ENCODE results near the gene PLXNA4.

PLXNA4 gene

DNA sequence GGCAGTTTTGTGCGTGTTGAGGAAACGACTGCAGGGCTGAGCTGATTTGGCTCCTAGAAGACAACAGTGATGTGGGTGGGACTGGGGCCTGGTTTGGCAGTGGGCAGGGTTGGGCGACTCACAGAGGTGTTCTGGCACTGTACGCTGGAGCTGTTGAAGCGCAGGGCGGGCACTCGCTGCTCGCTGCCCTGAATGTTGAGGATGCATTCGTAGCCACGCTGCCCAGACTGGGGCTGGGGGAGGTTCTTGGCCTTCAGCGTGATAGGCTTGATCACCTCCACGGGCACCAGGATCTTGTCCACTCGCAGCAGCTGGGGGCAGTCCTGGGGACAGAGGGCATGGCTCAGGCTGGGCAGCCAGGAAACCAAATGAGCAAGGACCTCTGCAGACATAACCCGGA lies 365.4 kb downstream of the PLXNA4 start:
- H3K36me3 Mint-ChIP-seq, result no peaks in the 10 kb centered on the region
- no peak overlapping the region for H3K4me3 Mint-ChIP-seq
- no peak for ATAC-seq
- DNase-seq (ENCODE audit: low spot score in 2 of 2), result no peak
- no peaks in the 10 kb centered on the region for H3K4me1 Mint-ChIP-seq
- H3K9me3 Mint-ChIP-seq, result no peaks in the 10 kb centered on the region
- H3K27ac Mint-ChIP-seq, result no peak overlapping the region

DNA sequence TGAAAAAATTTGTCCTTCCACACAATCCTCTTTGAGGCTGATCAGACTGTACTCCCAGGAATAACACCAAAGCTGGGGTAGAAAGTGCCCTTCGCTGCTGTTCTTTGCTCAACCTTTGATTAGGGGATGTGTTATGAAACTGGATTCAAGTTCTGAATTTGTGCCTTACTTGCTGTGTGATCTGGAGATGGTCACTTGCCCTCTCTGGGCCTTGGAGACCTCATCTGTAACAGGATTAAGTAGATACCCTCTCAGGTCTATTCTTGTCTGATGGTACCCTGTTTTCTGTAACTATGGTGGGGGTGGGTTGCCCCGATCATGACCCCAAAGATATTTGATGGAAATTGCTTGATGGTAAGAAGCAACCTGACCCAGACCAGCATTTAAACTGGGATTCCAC lies 368.5 kb downstream of the PLXNA4 start:
- no peaks in the 10 kb centered on the region for H3K4me1 Mint-ChIP-seq
- DNase-seq (ENCODE audit: low spot score in 2 of 2) (no peak), ATAC-seq (no peak)
- H3K4me3 Mint-ChIP-seq, result no peak overlapping the region
- H3K36me3 Mint-ChIP-seq, result no peaks in the 10 kb centered on the region
- H3K9me3 Mint-ChIP-seq, result no peaks in the 10 kb centered on the region
- no peak overlapping the region for H3K27ac Mint-ChIP-seq

DNA sequence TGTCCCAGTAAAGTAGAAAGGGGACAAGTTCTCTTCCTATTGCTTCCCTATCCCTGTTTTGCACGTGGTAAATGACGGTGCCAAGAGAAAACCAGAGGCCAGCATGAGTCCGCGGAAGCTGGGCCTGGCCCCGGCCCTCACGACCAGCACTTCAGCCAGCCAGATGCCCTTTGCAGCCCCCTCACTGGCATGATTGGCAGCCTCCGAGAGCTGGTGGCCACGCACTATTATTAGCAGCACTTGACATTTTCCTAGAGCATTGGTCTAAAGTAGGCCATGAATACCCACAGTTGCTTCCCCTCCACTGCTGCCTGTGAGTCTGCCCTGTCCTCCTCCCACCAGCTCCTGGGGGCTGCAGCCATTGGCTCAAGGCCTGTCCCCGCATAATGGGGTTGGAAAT lies 369.1 kb downstream of the PLXNA4 start:
- Mint-ChIP-seq H3K4me3 (no peak overlapping the region), H3K9me3 (no peaks in the 10 kb centered on the region), H3K4me1 (no peaks in the 10 kb centered on the region), H3K36me3 (no peaks in the 10 kb centered on the region), H3K27ac (no peak overlapping the region)
- DNase-seq (ENCODE audit: low spot score in 2 of 2) (no peak), ATAC-seq (no peak)

DNA sequence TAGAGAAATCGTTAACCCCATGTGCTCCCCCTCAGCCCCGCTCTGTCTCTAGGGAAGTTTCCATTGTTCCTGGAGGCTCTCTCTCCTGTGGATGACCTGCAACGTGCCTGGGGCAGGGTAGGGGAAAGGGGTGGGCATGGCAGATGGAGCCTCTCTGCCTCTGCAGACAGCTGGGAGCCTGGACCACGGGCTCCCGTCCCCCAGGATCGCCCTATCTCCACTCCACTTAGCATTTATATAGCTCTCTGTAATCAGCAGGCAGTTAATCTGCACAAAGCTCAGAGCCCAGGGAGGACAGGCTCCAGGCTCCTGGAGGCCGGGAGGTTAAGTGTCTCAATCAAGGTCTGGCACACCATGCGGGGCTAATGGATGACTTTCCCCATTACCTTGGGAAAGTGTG lies 369.7 kb downstream of the PLXNA4 start:
- Mint-ChIP-seq H3K4me3 (no peak overlapping the region), H3K9me3 (no peaks in the 10 kb centered on the region), H3K27ac (no peak overlapping the region), H3K4me1 (no peaks in the 10 kb centered on the region), H3K36me3 (no peaks in the 10 kb centered on the region)
- DNase-seq (ENCODE audit: low spot score in 2 of 2), result no peak
- ATAC-seq, result no peak

DNA sequence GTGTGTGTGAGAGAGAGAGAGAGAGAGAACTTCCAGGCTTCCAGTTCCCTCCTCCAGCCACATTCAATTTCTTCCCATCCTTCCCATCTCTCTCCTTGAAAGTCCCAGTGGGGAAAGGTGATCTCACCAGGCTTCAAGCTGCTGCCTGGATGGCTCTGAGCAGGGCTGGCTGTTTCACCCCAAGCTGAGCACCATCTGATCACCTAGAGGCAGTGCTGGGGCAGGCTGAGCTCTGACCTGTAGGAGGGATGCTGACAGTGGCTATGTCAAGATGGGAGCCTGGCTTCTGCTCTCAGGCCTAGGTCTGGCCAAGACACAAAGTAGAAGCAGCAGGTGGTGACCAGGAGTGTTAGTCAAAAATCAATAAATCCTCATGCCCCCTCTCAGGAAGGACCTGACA lies 370.8 kb downstream of the PLXNA4 start:
- no peaks in the 10 kb centered on the region for H3K9me3 Mint-ChIP-seq
- DNase-seq (ENCODE audit: low spot score in 2 of 2) (no peak), ATAC-seq (no peak)
- no peak overlapping the region for H3K4me3 Mint-ChIP-seq
- no peaks in the 10 kb centered on the region for H3K36me3 Mint-ChIP-seq
- H3K27ac Mint-ChIP-seq, result no peak overlapping the region
- no peaks in the 10 kb centered on the region for H3K4me1 Mint-ChIP-seq

DNA sequence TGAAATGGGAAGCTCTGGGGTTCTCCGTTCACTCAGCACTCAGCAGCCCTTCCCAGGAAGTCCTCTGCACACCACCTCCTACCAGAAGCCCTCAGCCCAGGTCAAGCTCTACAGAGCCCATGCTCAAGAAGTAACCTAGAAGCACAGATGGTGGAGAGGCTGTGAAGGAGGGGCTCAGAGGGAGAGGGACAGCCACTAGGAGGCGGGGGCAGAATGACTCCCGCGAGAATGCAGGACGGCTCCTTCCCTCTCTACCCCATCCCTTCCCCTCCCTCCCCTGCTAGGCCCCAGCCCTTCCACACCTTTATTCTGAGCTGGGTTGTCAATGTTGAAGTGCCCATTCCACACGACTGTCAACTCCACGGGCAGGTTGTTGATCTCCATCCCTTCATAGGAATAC lies 373.2 kb downstream of the PLXNA4 start:
- no peaks in the 10 kb centered on the region for H3K9me3 Mint-ChIP-seq
- H3K36me3 Mint-ChIP-seq, result no peaks in the 10 kb centered on the region
- DNase-seq (ENCODE audit: low spot score in 2 of 2), result no peak
- H3K4me1 Mint-ChIP-seq, result no peaks in the 10 kb centered on the region
- no peak for ATAC-seq
- H3K27ac Mint-ChIP-seq, result no peak overlapping the region
- no peak overlapping the region for H3K4me3 Mint-ChIP-seq

DNA sequence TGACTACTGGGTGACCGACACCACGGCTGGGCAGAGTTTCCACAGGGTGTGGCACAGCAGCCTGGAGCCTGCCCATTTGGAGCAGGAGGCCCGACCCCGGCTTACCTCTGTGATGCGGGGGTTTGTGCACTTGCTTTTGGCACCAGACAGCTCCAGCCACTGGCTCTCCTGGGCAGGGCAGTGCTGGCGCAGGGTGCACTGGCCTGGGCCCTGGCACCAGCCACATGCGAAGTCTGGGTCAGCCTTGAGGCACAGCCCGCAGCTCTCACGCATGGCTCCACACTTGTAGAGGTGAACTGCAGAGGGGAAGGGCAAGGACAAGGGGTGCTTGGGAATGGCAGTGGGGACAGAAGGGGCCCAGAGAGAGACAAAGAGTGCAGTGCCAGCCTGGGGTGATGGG lies 373.7 kb downstream of the PLXNA4 start:
- Mint-ChIP-seq H3K36me3 (no peaks in the 10 kb centered on the region), H3K9me3 (no peaks in the 10 kb centered on the region), H3K4me3 (no peak overlapping the region), H3K27ac (no peak overlapping the region), H3K4me1 (no peaks in the 10 kb centered on the region)
- ATAC-seq, result no peak
- no peak for DNase-seq (ENCODE audit: low spot score in 2 of 2)

DNA sequence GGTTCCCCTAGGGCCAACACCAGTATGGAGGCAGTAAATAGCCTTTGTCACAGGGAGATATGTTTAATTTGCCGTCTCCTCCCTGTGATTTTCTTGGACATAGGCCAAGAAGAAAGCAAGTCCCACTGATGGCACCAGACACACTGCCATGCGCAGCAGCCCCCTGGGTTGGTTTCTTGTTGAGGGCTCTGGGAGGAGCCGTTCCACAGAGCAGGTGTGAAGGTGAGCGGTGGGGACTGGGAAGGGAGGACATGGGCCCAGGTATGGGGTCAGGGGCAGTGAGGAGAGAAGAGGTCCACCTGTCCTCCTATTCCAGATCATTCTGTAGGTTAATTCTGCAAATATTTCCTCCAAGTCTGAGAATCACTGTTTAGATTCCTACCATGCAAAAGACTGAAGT lies 376.1 kb downstream of the PLXNA4 start:
- H3K27ac Mint-ChIP-seq, result no peak overlapping the region
- no peak for ATAC-seq
- no peaks in the 10 kb centered on the region for H3K36me3 Mint-ChIP-seq

DNA sequence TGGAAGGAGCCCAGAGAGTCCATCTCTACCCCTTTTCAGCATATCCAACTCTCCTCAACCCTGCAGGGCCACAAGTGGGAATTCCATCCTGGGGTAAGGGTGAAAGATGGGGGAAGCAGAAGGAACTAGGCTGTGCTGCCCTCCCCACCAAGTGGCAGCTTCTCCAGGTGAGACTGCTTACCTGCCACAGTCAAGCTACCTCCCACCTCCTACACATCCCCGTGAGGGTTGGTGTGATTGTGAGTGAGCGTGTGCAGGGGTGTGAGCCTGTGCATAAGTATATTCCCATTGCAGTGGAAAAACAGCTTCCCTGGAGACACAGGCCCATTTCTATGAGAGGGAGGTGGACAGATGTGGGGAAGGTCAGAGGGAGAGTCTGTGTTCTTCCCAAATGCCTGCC lies 376.6 kb downstream of the PLXNA4 start:
- Mint-ChIP-seq H3K27ac (no peak overlapping the region), H3K9me3 (no peaks in the 10 kb centered on the region), H3K36me3 (no peaks in the 10 kb centered on the region), H3K4me1 (no peaks in the 10 kb centered on the region), H3K4me3 (no peak overlapping the region)
- ATAC-seq (no peak), DNase-seq (ENCODE audit: low spot score in 2 of 2) (no peak)

More for the DNA sequence above, 376.1 kb downstream of the PLXNA4 start:
- DNase-seq (ENCODE audit: low spot score in 2 of 2), result no peak
- H3K4me3 Mint-ChIP-seq, result no peak overlapping the region
- no peaks in the 10 kb centered on the region for H3K9me3 Mint-ChIP-seq
- no peaks in the 10 kb centered on the region for H3K4me1 Mint-ChIP-seq

DNA sequence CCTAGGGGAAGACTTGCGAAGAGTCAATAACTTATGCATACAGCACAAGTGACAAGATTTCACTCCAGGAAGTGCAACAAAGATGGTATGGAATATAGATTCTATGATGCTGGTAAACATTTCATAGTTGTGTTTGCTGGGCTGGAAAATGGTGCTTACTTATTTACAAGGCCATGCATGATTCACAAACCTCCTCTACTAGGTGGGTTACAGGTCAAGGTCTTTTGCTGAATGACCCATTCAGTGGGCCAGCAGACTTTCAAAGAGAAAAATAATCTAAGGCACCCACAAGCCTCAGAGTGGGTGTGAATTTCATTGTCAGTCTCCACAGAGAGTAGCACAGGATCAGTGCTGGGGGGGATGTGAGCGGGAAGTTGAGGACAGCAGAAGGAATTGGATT lies 378.5 kb downstream of the PLXNA4 start:
- no peaks in the 10 kb centered on the region for H3K36me3 Mint-ChIP-seq
- ATAC-seq (no peak), DNase-seq (ENCODE audit: low spot score in 2 of 2) (no peak)
- H3K27ac Mint-ChIP-seq, result no peak overlapping the region
- no peak overlapping the region for H3K4me3 Mint-ChIP-seq
- H3K4me1 Mint-ChIP-seq, result no peaks in the 10 kb centered on the region
- H3K9me3 Mint-ChIP-seq, result no peaks in the 10 kb centered on the region

DNA sequence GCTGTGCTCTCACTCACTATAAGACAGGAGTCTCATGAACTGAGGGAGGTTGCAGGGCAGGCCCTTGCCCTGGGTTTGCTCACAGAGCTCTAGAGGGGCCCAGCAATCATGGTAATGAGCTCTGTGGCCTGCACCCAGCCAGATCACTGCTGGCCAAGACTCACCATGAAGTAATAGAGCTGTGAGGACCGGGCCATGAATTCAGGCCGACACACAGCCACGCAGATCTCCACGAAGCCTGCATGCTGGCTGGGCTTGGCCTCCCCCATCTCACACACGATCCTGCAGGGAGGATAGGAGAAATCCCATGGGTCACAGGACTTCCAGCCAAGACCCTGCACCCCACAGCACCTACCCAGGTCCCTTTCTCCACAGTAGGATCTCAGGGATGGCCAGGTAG lies 382.4 kb downstream of the PLXNA4 start:
- Mint-ChIP-seq H3K4me3 (no peak overlapping the region), H3K27ac (no peak overlapping the region), H3K36me3 (no peaks in the 10 kb centered on the region), H3K9me3 (no peaks in the 10 kb centered on the region), H3K4me1 (no peaks in the 10 kb centered on the region)
- ATAC-seq (no peak), DNase-seq (ENCODE audit: low spot score in 2 of 2) (no peak)

DNA sequence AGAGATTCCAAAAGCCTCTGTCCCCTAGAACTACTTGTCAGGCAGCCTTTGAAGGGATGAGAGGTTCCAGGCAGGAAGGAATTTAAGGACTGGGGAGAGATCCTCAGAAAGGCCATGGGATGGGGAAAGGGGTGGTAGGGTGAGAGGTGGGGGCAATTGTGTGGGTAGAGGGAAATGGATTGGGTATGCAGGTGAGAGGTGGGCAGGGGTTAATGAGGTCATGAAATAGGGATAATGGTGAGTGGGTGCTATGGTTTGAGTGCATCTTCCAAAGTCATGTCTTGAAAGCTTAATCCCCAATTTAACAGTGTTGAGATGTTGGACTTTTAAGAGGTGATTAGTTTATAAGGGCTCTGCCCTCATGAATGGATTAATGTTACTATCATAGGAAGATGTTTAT lies 383.5 kb downstream of the PLXNA4 start:
- Mint-ChIP-seq H3K4me3 (no peak overlapping the region), H3K36me3 (no peaks in the 10 kb centered on the region), H3K9me3 (no peaks in the 10 kb centered on the region), H3K27ac (no peak overlapping the region), H3K4me1 (no peaks in the 10 kb centered on the region)
- DNase-seq (ENCODE audit: low spot score in 2 of 2), result no peak
- no peak for ATAC-seq

DNA sequence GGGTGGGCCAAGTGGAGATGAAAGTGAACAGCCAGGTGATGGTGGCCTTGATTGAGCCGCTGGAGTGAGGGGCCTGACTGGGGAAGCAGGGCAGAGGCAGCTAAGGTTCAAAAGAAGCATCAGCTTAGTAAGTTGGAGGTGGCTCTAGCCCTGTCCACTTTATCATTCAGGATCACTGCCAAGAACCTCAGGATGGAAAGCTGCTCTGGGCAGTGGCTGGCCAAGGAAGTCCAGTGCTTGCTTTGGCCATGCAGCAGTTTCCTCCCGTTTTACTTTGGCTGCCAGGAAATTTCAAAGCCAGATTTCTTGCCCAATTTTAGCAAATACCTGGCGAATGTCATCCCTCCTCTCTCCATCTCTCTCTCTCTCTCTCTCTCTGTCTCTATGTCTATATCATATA lies 384.9 kb downstream of the PLXNA4 start:
- H3K36me3 Mint-ChIP-seq, result no peaks in the 10 kb centered on the region
- no peak overlapping the region for H3K27ac Mint-ChIP-seq
- no peak overlapping the region for H3K4me3 Mint-ChIP-seq
- DNase-seq (ENCODE audit: low spot score in 2 of 2) (no peak), ATAC-seq (no peak)
- no peaks in the 10 kb centered on the region for H3K4me1 Mint-ChIP-seq
- peaks cover 4% of the 10 kb centered on the region for H3K9me3 Mint-ChIP-seq

DNA sequence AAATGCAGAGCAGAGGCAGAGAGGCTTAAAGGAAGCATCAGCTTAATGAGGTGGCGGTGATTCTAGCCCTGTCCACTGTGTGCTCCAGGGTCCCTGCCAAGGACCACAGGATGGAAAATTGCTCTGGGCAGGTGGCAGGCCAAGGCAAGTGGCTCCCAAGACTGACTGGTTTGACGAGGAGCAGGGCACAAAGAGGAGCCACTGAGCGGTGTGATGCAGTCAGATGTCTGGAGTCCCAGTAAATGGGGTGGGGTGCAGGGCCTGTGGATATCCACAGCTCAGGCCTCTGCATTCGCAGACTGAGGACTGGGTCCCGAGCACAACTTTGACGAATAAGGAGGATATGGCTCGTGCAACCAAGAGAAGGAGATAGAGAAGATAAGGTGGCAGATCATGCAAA lies 385.6 kb downstream of the PLXNA4 start:
- no peaks in the 10 kb centered on the region for H3K36me3 Mint-ChIP-seq
- no peak overlapping the region for H3K4me3 Mint-ChIP-seq
- DNase-seq (ENCODE audit: low spot score in 2 of 2) (no peak), ATAC-seq (no peak)
- peaks cover 4% of the 10 kb centered on the region for H3K9me3 Mint-ChIP-seq
- H3K27ac Mint-ChIP-seq, result no peak overlapping the region
- H3K4me1 Mint-ChIP-seq, result no peaks in the 10 kb centered on the region

DNA sequence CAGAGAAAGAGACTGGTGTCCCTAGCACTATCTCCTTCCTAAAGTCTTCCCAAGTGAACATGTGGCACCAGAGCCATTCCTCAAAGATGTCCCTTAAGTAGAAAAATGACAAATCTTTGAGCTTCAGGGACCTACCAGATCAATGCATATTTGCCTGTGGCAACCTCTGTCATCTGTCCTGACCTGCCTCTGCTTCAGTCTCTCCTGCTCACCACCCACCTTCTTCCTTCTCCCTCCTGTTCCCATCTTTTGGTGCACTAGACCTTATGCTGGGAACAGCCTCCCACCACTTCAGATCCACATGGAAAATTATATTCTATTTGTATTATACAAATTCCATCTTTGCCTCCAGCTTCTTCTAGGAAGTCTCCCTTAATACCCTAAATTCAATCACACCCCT lies 386.4 kb downstream of the PLXNA4 start:
- no peak overlapping the region for H3K27ac Mint-ChIP-seq
- ATAC-seq (no peak), DNase-seq (ENCODE audit: low spot score in 2 of 2) (no peak)
- H3K4me1 Mint-ChIP-seq, result no peaks in the 10 kb centered on the region
- H3K36me3 Mint-ChIP-seq, result no peaks in the 10 kb centered on the region
- H3K4me3 Mint-ChIP-seq, result no peak overlapping the region
- H3K9me3 Mint-ChIP-seq, result peaks cover 4% of the 10 kb centered on the region

DNA sequence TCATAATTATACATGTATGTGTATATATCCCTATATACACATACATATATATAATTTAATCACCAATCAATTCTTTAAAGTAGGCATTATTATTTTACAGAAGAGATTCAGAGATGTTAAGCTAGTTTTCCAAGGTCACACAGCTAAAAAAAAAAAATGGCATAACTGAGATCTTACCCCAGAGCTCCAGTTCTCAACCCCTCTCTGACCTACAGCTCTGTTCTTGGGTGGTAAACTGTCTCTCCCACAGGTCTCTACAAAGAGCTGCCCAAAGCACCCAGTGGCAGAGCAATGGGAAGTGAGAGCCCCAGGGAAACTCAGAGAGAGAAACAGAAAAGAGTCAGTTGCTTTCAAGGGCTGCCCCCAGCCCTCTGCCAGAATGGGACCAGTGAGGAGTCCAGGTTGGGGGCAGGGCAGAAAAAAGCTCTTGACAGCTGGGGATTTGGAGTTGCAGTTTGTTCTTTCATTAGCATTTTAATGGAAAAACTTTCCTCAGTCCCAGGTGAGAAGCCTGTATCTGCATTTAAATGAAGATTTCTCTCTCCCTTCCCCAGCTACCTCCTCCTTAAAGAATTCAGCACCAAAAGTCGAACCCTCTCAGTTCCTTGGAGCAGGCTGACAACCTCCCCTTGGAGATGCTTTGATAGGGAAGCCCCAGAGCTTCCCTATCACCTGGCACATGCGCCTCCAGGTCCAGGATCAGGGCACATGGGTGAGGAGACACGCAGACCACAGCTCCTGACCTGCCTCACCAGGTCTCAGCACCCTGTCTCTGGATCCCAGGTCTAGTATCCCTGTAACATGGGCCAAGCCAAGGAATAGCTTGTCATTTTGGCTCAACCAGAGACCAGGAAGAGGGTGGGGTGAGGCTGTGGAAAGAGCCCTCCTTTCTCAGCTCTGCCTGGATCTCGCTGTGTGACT lies 388.1 kb downstream of the PLXNA4 start:
- no peak for DNase-seq (ENCODE audit: low spot score in 2 of 2)
- Mint-ChIP-seq H3K4me3 (no peak overlapping the region), H3K27ac (no peak overlapping the region), H3K4me1 (no peaks in the 10 kb centered on the region), H3K36me3 (no peaks in the 10 kb centered on the region), H3K9me3 (peaks cover 4% of the 10 kb centered on the region)
- ATAC-seq, result no peak

DNA sequence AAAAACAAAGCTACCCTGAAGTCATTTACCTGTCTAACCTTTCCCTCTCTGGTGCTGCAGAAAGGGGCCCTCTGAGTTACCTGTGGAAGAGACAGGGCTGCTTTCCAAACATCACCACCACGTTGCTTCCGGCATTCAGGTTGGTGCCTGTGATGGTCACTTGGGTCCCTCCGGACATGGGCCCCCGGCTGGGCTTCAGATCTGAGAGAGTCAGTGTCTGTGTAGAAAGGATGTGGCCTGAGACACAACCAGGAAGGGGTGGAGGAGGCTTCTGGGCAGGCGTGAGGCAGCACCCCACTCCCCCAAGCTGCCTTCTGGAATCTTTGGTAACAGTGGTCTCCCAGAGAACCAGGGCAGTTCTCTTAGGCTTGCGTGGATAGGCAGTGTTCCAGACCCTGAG lies 388.9 kb downstream of the PLXNA4 start:
- ATAC-seq, result no peak
- Mint-ChIP-seq H3K36me3 (no peaks in the 10 kb centered on the region), H3K4me3 (no peak overlapping the region), H3K9me3 (peaks cover 4% of the 10 kb centered on the region), H3K4me1 (no peaks in the 10 kb centered on the region), H3K27ac (no peak overlapping the region)
- no peak for DNase-seq (ENCODE audit: low spot score in 2 of 2)
